HTERT RPE-1 (cell line): ENCODE results near the gene HSPA12B.

Experiments
- in situ Hi-C: fragments of 300-500 bp; cut with MboI; formaldehyde crosslinking; loops from 4 replicates; pipeline ENCODE4 v1.14.3; 2020; ENCODE audit warnings: low sequenced_read_pairs

The HSPA12B gene

GRCh38 chr20:3744806-3745685 lies 12.6 kb downstream of the HSPA12B start:
- in situ Hi-C loops, result no loop called here

- in situ Hi-C loops, result no loop called here
Measured at GRCh38 chr20:3745686-3746173, 13.2 kb downstream of the HSPA12B start.

- in situ Hi-C loops, result no loop called here
Measured at GRCh38 chr20:3747471-3747870, 15.0 kb downstream of the HSPA12B start.

- in situ Hi-C loops, result no loop called here
Measured at GRCh38 chr20:3748073-3748472, 15.6 kb downstream of the HSPA12B start.

GRCh38 chr20:3749087-3749688 lies 16.7 kb downstream of the HSPA12B start:
- in situ Hi-C loops, result no loop called here

GRCh38 chr20:3749689-3750531 lies 17.4 kb downstream of the HSPA12B start:
- in situ Hi-C loops, result no loop called here

GRCh38 chr20:3751305-3751674 lies 18.8 kb downstream of the HSPA12B start:
- in situ Hi-C loops, result no loop called here

- in situ Hi-C loops, result no loop called here
Measured at GRCh38 chr20:3751675-3752385, 19.3 kb downstream of the HSPA12B start.

GRCh38 chr20:3752386-3752759 lies 19.9 kb downstream of the HSPA12B start:
- in situ Hi-C loops, result no loop called here

- in situ Hi-C loops, result no loop called here
Measured at GRCh38 chr20:3753098-3753497, 20.6 kb downstream of the HSPA12B start.

GRCh38 chr20:3753501-3754275 lies 21.2 kb downstream of the HSPA12B start:
- in situ Hi-C loops, result no loop called here

- in situ Hi-C loops, result no loop called here
Measured at GRCh38 chr20:3754276-3754630, 21.8 kb downstream of the HSPA12B start.

GRCh38 chr20:3755269-3755668 lies 22.8 kb downstream of the HSPA12B start:
- in situ Hi-C loops, result no loop called here

GRCh38 chr20:3755814-3756480 lies 23.5 kb downstream of the HSPA12B start:
- in situ Hi-C loops, result no loop called here

GRCh38 chr20:3757268-3757667 lies 24.8 kb downstream of the HSPA12B start:
- in situ Hi-C loops, result no loop called here

GRCh38 chr20:3758566-3758965 lies 26.1 kb downstream of the HSPA12B start:
- in situ Hi-C loops, result no loop called here

- in situ Hi-C loops, result no loop called here
Measured at GRCh38 chr20:3759316-3759823, 26.9 kb downstream of the HSPA12B start.

- in situ Hi-C loops, result no loop called here
Measured at GRCh38 chr20:3759884-3760283, 27.4 kb downstream of the HSPA12B start.

GRCh38 chr20:3760655-3761348 lies 28.3 kb downstream of the HSPA12B start:
- in situ Hi-C loops, result no loop called here
